Body of pancreas (tissue), 4 donors: Measurements from ENCODE around the gene GPM6B.

Source experiments
- POLR2A ChIP-seq, 3 donors: fragments of 450-650 bp; IDR thresholded peaks; one replicate each; pipeline ENCODE4 v1.6.1; 2016; ENCODE audit warnings: antibody characterized with exemption in 3 of 3, mild to moderate bottlenecking in 2 of 3
- TF ChIP-seq, protein P1 (sequence below), 7 experiments: fragments of 450-650 bp in 4 of 7; fragments of 200-600 bp in 3 of 7; sonication (generic) in 3 of 7; IDR thresholded peaks; one replicate each; pipeline ENCODE4 v1.5.1; 2016 to 2019; ENCODE audit warnings: antibody characterized with exemption in 7 of 7

DNA sequence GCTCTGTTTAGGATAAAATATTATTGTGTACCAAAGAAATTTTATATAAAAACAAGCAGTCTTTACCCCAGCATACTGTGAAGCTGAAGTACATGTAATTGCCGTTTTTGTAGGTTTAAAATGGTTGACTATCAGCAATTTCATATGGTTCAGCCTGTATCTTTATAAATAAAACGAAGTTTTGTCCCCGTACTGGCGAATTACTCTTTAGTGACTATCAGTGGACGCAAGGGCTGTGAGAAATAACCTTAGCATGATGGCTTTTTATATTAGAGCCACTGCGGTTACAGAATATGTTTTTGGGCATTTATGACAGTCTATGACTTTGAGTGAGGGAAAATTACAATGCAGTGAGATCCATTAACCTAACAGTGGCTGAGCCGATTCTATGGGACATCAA is 1.2 kb downstream of the GPM6B start:
- TF ChIP-seq, protein P1, sequence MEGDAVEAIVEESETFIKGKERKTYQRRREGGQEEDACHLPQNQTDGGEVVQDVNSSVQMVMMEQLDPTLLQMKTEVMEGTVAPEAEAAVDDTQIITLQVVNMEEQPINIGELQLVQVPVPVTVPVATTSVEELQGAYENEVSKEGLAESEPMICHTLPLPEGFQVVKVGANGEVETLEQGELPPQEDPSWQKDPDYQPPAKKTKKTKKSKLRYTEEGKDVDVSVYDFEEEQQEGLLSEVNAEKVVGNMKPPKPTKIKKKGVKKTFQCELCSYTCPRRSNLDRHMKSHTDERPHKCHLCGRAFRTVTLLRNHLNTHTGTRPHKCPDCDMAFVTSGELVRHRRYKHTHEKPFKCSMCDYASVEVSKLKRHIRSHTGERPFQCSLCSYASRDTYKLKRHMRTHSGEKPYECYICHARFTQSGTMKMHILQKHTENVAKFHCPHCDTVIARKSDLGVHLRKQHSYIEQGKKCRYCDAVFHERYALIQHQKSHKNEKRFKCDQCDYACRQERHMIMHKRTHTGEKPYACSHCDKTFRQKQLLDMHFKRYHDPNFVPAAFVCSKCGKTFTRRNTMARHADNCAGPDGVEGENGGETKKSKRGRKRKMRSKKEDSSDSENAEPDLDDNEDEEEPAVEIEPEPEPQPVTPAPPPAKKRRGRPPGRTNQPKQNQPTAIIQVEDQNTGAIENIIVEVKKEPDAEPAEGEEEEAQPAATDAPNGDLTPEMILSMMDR (IDR thresholded peaks at IDR 0.05): no peak
- TF ChIP-seq POLR2A (IDR thresholded peaks at IDR 0.05): no peak
